GM12801 (cell line): ENCODE results near the gene PPM1H.

Source experiments
- TF ChIP-seq, protein P1 (sequence below): IDR thresholded peaks from one replicate; pipeline ENCODE4 v1.5.1; 2011; ENCODE audit warnings: control low read depth; ENCODE audit not compliant: insufficient read length; ENCODE audit errors: extremely low read depth

PPM1H gene

DNA sequence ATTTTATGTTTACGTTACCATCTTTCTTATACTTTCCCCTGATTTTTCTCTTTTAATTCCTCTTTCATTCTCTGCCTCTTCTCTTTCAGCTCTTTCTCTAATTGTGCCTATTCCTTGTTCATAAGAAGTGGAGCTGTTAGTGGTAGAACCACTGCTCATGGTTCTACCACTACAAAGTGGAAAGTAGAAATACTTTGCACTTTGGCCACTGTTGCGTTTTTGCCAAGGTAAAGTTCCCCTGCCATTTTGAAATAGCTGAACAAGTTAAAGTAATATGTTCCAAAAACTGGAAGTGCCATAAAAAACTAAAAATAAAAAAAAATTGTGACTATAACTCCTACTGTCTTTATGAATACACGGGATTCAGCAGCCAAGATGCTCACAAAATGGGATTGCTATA, 337.7 kb downstream of the PPM1H start:
- TF ChIP-seq, protein P1, sequence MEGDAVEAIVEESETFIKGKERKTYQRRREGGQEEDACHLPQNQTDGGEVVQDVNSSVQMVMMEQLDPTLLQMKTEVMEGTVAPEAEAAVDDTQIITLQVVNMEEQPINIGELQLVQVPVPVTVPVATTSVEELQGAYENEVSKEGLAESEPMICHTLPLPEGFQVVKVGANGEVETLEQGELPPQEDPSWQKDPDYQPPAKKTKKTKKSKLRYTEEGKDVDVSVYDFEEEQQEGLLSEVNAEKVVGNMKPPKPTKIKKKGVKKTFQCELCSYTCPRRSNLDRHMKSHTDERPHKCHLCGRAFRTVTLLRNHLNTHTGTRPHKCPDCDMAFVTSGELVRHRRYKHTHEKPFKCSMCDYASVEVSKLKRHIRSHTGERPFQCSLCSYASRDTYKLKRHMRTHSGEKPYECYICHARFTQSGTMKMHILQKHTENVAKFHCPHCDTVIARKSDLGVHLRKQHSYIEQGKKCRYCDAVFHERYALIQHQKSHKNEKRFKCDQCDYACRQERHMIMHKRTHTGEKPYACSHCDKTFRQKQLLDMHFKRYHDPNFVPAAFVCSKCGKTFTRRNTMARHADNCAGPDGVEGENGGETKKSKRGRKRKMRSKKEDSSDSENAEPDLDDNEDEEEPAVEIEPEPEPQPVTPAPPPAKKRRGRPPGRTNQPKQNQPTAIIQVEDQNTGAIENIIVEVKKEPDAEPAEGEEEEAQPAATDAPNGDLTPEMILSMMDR: no peak
